ENCODE results near the gene PLCB2.

DNA sequence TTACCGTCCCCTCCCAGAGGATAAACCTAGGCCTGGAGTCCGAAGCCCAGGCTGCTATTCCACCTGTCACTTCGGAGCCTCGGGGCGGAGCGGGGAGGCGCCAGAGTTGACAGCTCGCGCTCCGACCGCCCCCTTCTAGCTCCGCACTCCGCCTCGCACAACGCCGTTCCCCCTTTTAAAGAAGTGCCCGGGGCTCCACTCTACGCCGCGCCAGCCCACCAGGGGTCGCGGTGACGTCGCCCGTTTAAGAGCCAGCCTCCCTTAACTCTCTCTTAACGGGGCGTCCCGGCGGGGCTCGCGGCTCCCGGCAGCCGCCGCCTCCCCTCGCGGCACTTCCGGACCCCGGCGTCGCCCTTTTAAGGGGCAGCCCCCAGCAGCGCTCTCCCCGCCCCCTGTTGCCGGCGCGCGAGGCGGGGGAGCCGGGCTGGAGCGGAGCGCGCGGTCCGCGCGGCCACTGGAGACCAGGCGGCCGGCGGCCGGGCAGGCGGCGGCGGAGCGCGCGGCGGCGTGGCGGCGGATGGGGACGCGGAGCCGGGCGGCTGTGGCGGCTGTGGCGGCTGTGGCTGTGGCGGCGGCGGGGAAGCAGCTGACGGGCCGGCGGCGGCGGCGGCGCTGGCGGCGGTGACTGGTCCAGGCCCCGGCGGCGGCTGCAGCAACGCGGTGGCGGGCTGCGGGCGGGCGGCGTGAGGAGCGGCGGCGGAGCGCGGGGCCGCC lies 15.7 kb upstream of the PLCB2 start, which contains the start of gene INAFM2:
- TF ChIP-seq, protein P1, sequence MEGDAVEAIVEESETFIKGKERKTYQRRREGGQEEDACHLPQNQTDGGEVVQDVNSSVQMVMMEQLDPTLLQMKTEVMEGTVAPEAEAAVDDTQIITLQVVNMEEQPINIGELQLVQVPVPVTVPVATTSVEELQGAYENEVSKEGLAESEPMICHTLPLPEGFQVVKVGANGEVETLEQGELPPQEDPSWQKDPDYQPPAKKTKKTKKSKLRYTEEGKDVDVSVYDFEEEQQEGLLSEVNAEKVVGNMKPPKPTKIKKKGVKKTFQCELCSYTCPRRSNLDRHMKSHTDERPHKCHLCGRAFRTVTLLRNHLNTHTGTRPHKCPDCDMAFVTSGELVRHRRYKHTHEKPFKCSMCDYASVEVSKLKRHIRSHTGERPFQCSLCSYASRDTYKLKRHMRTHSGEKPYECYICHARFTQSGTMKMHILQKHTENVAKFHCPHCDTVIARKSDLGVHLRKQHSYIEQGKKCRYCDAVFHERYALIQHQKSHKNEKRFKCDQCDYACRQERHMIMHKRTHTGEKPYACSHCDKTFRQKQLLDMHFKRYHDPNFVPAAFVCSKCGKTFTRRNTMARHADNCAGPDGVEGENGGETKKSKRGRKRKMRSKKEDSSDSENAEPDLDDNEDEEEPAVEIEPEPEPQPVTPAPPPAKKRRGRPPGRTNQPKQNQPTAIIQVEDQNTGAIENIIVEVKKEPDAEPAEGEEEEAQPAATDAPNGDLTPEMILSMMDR (IDR thresholded peaks at IDR 0.05; ENCODE audit: low read depth, low read length): no peak
- peak; percentile 69 for TF ChIP-seq POLR2A (IDR thresholded peaks at IDR 0.05; ENCODE audit: extremely low read depth, insufficient read length)
